Measurements from ENCODE around the gene TBL3.

GRCh38 chr16:1991588-1991947 lies 19.7 kb downstream of the TBL3 start:
- no peak for TF ChIP-seq CTCF (IDR thresholded peaks at IDR 0.05)
- no peak for TF ChIP-seq POLR2A (IDR thresholded peaks at IDR 0.05)

Data from heart left ventricle (tissue), 13 donors.